ENCODE results near the gene CDAN1.
A peak's percentile ranks its signal among the peaks of the same experiment; 100 is the strongest.
"Not testable (repeated sequence)": the region's sequence is repeated elsewhere in the genome, so short reads cannot be mapped to it uniquely, and the experiment has no call there.

The CDAN1 gene

GRCh38 chr15:42736793-42737528, at the start of gene CDAN1:
Gene CDAN1, minus strand, starts transcription at chr15:42737128. Its CDS starts 26 bp downstream, at chr15:42737102.
- peak; percentile 81 for DNase-seq (ENCODE audit: low read depth)

- no peak for DNase-seq (ENCODE audit: low read depth)
These were observed 48.6 kb upstream of the CDAN1 start for GRCh38 chr15:42785569-42785968.

DNA sequence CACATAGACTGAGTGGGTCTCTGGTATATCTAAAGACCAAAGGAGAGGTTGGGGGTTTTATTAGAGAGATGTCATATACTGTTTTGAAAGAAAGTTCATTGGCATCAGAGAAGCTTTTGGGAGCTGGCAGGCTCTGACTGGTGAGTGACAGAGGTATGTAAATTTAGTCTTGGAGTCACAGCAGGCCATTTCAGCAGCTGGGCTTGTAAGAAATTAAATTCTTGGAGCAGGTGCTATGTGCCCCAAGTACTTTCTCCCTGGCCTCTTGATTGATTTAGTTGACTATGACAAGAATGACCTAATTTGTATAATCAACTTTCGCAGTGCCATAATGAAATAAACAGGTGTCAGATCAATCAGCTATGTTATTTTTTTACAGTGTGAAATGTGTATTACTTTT, 47.8 kb upstream of the CDAN1 start:
- DNase-seq (ENCODE audit: low read depth): no peak

GRCh38 chr15:42782716-42783115, 45.8 kb upstream of the CDAN1 start:
- no peak for DNase-seq (ENCODE audit: low read depth)

DNA sequence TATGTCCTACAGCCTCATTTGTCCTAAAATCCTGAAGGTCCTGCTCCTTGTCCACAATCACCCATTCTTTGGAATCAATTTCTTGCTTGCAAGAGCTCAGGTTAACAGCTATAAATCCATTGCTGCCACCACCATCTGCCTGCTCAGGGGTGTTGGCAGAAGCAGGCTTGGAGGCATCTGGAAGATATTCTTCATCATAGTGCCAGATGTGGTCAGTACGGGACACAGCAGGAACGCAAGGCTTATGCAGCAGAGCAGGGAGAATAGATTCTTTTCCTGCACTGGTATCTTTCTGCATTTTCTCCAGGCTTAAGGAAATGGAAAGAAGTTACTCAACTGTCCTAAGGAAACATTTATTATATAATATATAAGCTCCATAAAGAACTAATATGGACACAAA, 38.5 kb upstream of the CDAN1 start:
- DNase-seq (ENCODE audit: low read depth): no peak

GRCh38 chr15:42772901-42773300, 36.0 kb upstream of the CDAN1 start:
- DNase-seq (ENCODE audit: low read depth): no peak

DNA sequence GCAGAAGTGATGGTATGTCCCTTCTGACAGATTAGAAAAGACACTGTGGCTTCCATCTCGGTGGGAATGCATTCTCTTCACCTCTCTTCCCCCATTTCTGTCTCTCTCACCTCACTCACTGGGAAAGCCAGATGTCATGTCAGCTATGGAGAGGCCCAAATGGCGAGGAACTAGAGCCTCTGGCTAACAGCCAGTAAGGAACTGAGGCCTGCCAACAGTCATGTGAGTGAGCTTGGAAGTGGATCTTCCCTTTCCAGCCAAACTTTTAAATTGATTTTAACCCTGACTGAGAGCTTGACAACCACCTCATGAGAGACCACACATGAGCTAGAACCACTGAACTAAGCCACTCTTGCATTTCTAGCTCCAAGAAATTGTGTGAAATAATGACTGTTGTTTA, 35.2 kb upstream of the CDAN1 start:
- no peak for DNase-seq (ENCODE audit: low read depth)

DNA sequence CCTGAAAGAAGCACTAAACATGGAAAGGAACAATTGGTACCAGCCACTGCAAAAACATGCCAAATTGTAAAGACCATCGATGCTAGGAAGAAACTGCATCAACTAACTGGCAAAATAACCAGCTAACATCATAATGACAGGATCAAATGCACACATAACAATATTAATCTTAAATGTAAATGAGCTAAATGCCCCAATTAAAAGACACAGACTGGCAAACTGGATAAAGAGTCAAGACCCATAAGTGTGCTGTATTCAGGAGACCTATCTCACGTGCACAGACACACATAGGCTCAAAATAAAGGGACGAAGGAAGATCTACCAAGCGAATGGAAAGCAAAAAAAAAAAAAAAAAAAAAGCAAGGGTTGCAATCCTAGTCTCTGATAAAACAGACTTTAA, 29.2 kb upstream of the CDAN1 start:
- not testable (repeated sequence) for DNase-seq (ENCODE audit: low read depth)

- not testable (repeated sequence) for DNase-seq (ENCODE audit: low read depth)
These were observed 27.3 kb upstream of the CDAN1 start for GRCh38 chr15:42764154-42764731.

GRCh38 chr15:42761813-42762212, 24.9 kb upstream of the CDAN1 start:
- DNase-seq (ENCODE audit: low read depth): not testable (repeated sequence)

GRCh38 chr15:42760759-42761158, 23.8 kb upstream of the CDAN1 start:
- DNase-seq (ENCODE audit: low read depth): no peak

DNA sequence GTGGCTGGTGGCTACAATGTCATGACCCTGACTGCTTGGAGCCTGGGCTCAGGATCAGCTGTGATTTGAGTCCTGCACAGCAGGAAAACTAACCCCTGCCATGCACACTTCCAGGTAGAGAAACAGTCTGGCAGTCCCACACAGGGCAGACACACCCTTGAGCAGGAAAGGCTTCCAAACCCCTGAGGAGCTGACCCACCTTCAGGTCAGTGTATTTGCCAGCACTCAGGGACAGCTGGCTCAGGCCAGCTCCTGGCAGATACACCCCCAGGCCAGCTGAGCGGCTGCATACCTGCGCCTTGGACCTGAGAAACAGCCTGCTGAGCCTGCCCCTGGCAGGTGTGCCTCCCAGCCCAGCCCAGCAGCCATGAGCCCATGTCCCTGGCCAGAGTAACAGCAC, 22.2 kb upstream of the CDAN1 start:
- DNase-seq (ENCODE audit: low read depth): no peak

DNA sequence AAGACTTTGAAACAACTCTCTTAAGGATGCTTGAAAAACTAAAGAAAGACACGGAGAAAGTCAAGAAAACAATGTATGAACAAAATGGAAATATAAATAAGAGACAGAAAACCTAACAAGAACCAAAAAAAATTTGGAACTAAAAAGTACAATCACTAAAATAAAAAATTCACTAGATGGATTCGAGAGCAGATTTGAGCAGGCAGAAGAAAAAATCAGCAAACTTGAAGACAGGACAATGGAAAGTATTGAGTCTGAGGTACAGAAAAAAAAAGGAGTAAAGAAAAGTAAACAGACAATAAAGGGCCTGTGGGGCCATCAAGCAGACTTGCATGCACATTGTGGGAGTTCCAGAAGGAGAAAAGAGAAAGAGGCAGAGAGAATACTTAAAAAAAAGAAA, 13.4 kb upstream of the CDAN1 start:
- DNase-seq (ENCODE audit: low read depth): no peak

- DNase-seq (ENCODE audit: low read depth): no peak
These were observed 12.3 kb upstream of the CDAN1 start for GRCh38 chr15:42749266-42749665.

DNA sequence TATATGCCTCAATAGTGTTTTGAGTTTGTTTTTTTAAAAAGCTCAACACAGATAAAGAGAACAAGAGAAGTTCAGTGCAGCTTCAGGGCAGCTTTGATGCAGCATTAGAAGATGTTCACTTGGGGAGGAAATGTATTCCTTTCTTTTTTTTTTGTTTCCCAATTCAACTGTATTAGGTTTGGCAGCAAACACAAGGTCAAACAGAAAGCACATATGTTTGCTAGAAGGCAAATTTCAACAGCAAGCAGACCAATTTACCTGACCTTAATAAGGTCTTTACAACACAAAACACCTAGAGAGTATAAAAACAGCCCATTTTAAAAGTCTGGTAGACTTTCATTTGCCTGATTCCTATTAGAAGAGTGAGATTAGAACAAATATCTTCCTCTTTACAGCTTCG, 7.3 kb upstream of the CDAN1 start:
- no peak for DNase-seq (ENCODE audit: low read depth)

DNA sequence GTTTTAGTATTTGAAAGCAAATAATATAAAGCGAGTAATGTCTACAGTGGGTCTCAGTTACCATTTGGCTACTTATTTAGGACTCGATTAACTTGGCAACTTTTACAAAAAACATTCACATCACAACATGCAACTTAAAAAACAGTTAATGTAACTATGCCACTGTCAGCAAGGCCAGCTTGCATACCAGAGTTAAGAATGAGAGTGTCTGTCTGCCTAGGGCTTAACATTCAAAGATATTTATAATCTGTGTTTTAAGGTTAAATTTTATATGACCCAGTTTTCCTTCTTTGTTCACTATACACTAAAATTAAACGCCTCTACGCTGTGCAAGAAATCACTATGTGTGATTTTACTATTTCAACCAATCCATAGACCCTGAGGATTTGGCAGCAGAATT, 5.2 kb upstream of the CDAN1 start:
- DNase-seq (ENCODE audit: low read depth): no peak

DNA sequence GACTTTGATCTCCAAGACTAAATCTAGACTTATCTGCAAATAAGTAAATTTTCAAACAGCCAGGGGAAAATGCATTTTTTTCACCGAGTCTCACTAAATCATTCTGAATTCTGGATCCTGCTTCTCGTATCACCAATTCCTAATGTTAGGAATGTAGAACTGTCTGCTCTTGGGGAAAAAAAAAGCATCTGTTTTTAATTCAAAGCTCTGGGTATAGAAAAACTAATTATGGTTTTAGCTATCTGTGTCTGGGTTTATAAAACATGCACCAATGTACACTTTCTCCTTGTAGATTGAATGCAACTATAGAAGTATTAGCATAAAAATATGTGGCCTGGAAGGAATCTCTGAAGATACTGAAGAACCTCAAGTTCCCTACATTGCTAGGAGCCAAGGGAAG, 4.8 kb upstream of the CDAN1 start:
- no peak for DNase-seq (ENCODE audit: low read depth)

GRCh38 chr15:42737529-42738328, 801 bp upstream of the CDAN1 start:
- DNase-seq (ENCODE audit: low read depth): no peak

- no peak for DNase-seq (ENCODE audit: low read depth)
These were observed 643 bp downstream of the CDAN1 start for GRCh38 chr15:42736178-42736792.

- no peak for DNase-seq (ENCODE audit: low read depth)
These were observed 1.4 kb downstream of the CDAN1 start for GRCh38 chr15:42735382-42736165.

GRCh38 chr15:42734076-42734672, 2.8 kb downstream of the CDAN1 start:
- DNase-seq (ENCODE audit: low read depth): no peak

All from fibroblast of gingiva (primary cell).